ENCODE results near the gene CMIP.
"Not testable (repeated sequence)": the region's sequence is repeated elsewhere in the genome, so short reads cannot be mapped to it uniquely, and the experiment has no call there.

The CMIP gene

DNA sequence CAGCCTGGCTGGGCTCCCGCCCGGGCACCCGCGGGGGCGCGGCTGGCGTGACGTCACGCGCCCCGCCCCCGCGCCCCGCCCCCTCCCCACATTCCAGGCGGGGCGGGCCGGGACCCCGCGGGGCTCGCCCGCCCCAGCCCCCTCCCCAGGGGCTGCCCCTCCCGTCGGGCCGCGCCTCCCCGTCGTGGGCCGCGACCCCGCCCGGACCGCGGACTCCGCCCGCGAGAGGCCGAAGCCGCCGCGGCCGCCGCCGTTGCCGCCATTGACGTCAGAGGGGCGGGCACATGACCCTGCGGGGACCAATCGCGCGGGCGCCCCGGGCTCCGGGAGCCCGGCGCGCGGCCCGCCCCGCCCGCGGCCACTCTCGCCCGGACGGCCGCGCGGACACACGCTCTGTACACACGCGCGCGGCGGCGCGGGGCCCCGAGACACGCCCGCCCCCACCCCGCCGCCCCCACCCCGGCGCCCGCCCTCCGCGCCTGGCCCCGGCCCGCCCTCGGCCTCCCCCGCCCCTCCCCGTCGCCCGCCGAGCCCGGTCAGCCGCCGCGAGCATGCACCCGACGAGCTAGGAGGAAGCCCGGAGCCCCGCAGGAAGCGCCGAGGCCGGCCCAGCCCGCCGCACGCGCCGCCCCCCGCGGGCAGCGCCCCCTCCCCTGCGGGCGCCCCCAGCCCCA is at the start of gene CMIP:
CMIP (plus strand) TSS at position 361 of the 674 bp plus-strand sequence.
- peak; percentile 52 to 70 for DNase-seq (ENCODE audit: low read depth in 2 of 2)

DNA sequence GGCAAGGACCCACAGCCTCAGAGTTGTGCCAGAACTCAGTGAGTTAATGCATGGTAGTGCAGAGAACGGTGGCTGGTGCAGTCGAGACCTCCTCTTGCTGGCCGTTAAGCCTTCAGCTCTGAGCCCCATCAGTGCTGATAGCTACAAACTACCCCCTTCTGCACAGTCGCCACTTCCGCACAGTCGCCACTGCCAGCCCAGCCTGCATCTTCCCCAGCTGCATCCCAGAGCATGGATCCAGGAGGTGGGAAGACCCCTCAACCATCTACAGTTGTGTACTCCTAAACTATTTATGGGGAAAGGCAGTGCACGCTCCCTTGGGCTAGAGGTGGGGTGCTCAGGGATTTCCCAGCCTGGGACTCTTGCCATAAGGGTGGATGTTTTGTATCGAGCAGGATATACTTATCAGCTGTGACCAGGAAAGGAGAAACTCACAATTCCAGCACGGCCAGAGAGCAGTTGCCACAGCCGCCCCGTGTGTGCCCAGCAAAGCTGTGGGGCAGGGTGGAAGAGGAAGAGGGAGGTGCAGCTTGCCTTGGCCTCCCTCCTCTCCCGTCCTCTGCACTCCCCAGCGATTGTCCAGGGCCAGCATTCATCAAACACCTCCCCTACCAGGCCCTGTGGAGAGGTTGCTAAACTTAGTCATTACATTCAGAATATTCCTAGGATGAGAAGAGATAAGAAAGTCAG is 49.5 kb upstream of the CMIP start:
- DNase-seq (ENCODE audit: low read depth in 2 of 2) = no peak

DNA sequence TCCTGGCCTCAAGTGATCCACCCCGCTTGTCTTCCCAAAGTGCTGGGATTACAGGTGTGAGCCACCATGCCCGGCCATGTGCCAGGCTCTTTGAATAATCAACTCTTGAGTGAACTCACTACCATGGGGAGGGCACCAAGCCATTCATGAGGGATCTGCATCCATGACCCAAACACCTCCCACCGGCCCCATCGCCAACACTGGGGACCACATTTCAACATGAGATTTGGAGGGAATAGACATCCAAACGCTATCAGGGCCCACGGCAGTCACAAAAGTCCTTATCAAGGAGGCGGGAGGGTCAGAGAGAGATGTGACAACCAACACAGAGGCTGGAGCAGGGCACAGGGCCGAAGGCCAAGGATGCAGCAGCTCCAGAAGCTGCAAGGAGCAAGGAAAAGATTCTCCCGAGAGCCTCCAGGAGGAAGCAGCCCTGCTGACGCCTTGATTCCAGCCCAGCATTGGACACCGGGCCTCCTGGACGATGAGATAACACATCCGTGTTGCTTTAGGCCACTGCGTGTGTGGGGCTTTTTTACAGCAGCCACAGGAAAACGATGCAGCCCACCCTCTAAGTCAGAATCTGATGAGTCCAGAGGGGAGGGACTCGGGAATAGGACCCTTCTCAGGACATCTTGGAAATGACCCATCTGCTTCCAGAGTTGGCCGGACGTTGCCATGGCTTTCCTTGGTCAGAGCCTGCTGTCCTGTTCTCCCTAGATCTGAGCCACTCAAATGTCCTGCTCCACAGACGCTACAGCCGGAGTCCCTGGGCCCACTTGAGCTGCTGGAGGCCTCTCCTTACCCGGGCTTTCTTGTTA is 47.3 kb upstream of the CMIP start:
- no peak for DNase-seq (ENCODE audit: low read depth in 2 of 2)

DNA sequence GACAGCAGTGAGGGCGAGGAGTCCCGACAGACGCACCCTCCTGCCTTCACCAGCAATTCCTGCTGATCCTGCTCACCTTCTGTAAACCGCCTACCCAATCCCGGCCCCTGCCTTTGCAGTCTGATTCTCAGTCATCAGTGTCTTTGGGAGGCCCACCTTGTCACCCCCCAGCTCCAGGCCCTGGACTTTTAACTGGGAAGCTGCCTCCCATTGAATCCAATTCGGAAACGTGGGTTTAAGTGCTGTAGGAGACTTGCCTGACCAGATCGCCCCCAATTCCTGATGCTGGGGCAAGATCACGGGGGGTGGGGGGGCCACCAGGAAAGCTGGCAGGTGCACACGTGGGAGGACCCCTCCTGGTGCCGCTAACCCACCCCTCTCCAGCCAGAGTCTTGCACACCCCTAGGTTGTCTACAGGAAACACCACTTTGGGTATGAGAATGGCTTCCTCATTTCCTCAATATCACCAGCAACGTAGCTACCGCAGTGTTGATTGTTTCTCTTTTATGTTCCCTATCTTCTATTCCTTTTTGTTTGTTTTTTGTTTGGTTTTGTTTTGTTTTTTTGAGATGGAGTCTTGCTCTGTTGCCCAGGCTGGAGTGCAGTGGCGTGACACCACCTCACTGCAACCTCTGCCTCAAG is 46.6 kb upstream of the CMIP start:
- no peak for DNase-seq (ENCODE audit: low read depth in 2 of 2)

DNA sequence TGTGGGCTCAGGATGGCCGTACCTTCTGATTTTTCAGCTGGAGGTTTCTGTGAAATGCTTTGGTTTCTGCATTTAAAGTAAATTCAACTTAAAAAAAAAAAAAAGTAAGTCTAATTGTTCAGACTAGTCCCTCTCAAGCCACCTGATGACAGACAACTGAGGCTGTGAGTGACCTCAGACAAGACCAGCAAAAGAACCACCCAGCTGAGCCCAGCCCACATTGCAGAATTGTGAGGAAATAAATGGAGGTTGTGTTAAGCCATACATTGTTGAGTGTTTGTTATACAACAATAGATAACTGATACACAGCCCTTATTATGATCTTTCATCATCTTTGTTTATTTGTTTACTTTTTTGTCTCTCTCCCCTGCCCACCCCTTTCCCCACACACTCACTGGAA is 44.7 kb upstream of the CMIP start:
- no peak for DNase-seq (ENCODE audit: low read depth in 2 of 2)

DNA sequence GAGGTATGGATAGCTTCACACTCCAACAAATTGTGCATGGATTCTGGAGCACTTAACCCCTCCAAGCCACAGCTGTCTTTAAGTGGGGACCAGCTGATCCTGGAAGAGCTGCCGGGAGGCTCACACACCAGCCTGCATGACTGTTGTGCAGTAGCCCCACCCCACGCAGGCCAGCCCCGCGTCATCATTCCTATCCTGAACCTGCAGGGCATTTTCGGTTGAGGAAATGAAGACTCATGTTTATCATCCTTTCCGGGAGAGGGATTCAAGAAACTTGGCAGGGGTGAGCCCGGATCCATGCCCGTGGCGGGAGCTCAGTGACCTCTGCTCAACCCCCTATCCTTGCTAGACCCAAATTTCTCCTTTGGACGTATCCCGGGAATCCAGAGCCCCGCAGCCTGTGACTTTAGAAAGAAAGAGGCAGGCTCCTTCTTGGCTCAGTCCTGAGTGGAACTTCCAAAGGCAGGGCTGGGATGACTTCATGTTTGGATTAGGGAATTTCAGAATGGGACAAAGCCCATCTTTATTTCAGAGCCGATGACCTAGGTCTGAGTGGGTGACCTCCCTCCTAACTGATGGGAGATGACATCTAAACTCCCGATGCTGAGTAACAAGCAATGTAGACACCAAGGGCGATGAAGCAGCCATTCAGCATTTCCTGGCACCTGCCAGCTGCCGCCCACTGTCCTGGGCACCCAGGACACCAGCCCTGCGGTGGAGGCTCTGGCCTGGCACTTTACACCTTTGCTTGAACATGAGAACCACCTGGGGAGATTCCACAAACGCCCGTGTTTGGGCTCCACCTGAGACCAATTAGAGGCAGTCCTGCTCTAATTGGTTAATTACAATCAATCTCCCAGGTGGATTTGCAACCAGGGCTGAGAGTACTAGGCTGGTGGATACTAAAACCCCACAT is 43.3 kb upstream of the CMIP start:
- no peak for DNase-seq (ENCODE audit: low read depth in 2 of 2)

DNA sequence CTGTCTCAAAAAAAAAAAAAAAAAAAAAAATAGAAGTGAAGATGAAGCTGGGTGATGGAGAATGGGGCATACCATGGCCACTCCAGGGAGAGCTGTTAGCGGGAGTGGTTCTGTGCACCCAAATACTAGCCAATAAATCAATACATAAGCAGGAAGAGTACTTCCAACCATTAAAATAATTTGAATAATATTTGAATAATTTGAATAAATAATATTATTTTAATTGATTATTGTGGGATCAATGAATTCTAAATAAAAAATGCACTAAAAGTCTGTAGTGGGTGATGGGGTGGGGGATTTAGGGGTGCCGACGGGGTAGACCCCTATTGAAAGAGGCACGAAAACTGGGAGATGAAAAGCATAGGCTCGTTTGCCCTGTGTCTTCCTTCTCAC is 41.4 kb upstream of the CMIP start:
- no peak for DNase-seq (ENCODE audit: low read depth in 2 of 2)

DNA sequence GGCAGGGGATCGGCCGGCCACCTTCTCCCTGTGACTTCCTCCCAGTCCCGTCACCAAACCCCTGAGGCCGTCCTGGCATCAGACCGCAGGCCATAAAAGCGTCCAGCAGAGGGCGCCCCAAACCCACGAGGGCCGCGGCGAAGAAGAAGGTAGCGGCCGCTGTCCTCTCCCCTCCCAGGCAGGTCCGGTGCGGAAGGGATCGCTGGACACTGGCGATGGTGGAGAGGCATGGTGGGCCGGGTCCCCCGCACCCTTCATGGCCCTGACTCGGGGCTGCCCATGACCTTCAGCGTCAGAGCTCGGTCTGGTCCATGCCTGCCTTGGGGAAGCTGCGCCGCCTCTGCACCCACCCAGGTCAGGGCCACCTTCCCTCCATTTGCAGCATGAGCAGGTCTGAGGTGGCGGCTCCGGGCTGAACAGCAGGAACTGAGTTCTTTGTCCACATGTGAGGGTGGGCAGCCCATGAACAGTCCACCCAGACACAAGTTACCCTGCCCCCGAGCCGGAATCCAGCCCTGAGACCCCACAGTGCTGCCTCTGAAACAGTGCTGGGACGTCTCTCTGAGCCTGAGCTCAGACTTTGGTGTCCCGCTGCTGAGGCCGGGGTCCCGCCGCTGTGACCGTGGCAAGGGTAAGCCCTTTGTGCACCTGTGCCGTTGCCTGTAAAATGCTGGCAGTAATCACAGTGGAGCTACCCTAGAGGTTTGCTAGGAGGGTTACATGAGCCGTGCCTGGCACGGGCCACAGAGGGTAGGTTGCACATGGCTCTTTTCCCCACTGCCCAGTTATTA is 40.8 kb upstream of the CMIP start:
- peak; percentile 54 to 76 for DNase-seq (ENCODE audit: low read depth in 2 of 2)

DNA sequence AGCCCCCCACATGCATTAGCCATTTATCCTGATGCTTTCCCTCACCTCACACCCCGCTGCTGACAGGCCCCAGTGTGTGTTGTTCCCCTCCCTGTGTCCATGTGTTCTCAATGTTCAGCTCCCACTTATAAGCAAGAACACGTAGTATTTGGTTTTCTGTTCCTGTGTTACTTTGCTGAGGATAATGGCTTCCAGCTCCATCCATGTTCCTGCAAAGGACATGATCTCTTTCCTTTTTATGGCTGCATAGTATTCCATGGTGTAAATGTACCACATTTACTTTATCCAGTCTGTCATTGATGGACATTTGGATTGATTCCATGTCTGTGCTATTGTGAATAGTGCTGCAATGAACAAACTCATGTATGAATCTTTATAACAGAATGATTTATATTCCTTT is 39.6 kb upstream of the CMIP start:
- DNase-seq (ENCODE audit: low read depth in 2 of 2) = not testable (repeated sequence)

DNA sequence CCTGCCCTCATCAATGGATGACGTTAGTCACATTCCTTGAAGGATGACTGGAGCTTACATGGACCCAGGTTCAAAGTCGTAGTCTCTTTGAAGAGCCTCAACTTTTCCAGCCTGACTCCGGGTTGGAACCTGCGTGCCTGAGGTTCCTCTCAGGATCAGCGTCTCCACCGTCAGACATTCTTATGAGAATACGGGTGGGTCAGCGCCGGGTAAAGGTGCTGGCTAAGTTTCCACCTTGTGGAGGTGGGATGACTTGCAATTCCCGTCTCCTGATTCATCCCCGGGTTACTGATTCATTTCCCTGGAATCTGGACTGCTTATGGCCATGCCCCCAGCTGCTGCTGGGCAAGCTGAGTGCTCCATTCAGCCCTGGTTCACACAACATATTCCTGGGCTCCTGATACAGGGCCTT is 38.9 kb upstream of the CMIP start:
- DNase-seq (ENCODE audit: low read depth in 2 of 2) = no peak

DNA sequence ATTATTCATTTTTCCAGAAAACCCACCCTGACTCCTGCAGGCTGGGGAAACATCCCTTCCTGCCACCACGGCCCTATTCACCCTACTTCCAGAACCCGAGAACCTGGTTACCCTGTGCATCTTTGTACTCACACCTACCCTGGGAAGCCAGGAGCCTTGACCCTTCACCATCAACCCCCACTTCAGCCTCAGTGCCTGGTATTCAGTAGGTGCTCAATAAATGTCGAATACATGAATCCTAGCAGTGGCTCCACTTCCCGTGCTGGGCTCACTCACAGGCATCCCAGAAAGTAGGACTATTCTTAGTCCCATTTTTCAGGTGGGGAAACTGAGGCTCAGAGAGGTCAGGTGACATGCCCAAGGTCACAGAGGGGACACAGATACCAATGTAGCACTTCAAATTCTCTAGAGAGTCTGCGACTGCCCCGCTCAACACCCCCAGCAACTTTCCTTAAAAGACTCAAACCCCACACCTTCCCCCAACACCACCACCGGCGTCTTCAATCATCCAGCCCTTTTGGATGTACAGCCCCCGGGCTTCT is 36.1 kb upstream of the CMIP start:
- no peak for DNase-seq (ENCODE audit: low read depth in 2 of 2)

DNA sequence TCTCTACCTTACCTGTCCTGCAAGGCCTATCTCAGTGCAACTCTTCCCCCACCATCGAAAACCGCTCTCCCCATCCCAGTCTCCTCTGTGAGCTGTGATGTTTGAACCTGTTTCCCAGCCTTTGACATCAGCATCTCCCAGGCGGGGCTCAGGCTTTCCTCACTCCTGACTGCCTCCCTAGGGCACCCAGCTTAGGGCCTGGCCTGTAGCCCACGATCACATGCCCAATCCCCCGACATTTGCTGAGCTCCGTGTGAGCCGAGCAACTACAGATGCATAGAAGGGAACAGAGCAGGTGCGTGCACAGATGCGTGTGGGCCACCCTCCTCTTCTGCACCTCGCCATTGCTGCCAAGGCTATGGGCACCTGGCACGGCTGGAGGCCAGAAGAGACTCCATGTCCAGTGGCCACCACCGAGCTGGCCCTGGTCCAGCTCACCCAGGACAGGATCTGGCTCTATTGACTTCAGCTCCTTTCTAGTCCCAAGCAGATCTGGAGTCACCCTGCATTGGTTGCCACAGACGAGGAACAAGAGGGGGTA is 35.5 kb upstream of the CMIP start:
- DNase-seq (ENCODE audit: low read depth in 2 of 2) = no peak

DNA sequence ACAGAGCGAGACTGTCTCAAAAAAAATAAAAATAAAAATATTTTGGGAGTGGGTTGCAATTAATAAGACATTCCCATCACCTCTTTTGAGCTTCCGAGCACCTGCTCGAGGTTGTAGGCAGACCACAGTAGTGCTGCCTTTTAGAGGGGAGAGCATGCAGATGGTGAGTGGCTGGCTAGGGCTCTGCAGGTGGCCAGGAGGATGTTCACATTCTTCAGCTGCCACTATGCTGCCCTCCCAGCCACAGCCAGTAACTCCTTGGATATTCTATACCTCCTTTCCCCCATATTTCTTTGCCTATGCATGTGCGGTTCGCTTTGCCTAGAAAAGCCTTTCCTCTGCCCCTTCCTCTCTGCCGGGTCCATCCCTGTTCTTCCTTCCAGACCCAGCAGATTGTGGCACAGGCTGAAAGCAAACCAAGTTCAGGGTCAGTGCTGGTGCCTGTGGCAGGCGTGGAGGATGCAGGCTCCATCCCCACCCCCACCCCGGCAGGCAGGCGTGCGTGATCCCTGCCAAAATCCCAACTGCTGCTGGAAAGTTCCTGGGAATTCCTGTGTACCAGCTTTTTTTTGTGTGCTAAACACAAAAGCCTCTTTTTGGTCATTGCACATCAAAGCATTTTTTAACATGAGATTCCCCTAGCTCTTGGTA is 33.8 kb upstream of the CMIP start:
- no peak for DNase-seq (ENCODE audit: low read depth in 2 of 2)

DNA sequence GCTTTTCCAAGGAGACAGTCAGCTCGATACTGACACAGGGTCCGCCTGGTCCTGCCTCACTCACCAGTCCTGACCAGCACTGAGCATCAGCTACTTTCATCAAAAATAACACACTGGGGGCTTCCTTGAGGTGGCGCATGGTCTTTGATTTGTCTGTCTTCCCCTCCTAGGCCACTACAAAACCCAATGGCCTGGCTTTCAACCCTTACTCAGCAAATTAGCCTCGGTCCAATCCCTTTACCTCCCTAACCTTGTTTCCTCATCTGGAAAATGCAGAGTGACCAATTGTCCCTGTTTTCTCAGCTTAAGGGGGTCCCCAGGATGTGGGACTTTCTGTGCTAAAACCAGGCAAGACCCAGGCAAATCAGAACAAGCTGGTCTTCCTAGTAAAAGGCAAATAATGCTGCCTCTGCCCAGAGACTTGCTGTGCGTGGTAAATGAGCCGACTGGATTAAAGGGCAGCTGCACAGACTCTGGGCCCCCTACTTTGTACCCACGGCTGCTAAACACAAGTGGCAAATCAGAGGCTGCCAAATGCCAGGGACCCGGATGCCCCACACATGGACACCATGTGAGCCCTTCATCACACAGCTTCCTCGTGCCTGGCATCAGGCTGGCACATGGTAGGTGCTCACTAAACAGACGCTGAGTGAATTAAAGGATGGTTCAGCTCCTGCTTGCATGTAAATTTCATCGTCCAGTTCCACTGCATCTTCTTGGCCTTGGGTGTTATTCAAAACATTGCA is 31.2 kb upstream of the CMIP start:
- no peak for DNase-seq (ENCODE audit: low read depth in 2 of 2)

DNA sequence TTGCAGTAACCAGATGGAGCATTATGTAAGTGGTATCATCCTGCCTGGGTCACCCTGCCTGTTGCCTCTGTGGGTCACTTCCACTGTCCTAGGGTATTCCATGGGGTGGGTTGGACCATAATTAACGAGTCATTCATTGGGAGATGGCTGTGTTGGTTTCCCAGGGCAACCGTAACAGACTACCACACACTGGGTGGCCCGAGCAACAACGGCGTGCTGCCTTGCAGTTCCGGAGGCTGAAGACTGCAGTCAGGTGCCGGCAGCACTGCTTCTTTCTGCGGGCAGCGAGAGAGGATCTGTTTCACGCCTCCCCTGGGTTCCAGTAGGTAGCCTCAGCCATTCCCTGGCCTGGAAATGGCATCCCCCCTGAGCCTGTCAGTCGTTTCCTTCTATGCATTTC is 28.9 kb upstream of the CMIP start:
- no peak for DNase-seq (ENCODE audit: low read depth in 2 of 2)

DNA sequence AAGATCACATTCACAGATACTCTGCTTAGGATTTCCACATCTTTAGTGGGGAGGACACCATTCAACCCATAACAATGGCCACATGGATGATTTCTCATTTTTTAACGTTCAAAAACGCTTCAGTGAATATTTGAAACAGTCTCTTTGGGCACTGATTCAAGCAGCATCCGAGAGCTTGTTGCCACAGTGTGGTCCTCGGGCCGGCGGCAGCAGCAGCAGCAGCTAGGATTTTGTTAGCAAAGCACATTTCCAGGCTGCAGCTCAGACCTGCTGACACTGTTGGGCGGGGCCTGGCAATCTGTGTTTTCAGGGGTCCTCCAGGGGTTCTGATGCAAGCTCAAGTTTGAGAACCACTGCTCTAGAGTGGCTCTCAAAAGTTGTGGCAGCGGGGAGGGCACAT is 27.9 kb upstream of the CMIP start:
- DNase-seq (ENCODE audit: low read depth in 2 of 2) = no peak

DNA sequence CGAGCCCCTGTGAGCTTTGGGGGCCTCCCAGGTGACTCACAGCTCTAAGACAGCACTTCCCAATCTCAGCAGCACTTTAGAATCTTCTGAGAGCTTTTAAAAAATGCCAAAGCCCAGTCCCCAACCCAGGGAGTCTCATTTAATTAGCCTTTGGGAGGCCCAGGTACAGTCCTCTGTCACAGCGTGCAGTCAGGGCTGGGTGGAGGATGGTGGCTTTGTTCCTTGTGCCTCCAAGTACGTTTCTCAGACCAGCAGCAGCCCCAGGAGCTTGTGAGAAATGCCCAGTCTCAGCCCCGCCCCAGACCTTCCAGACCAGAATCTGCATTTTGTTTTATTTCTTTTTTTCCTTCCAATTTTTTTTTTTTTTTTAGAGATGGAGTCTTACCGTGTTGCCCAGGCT is 27.4 kb upstream of the CMIP start:
- no peak for DNase-seq (ENCODE audit: low read depth in 2 of 2)

DNA sequence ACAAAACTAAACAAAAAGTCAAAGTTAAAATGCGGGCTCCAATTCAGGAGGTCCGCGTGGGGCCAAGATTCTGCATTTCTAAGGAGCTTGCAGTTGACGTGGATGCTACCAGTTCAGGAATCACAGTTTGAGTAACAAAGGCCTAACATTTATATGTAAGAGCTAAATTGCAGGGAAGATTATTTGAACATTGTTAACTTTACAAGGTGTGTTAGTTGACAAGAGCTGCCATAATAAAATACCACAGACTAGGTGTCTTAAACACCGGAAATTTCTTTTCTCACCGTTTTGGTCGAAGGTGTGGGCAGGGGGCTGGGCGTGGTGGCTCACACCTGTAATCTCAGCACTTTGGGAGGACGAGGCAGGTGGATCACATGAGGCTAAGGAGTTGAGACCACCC is 24.8 kb upstream of the CMIP start:
- DNase-seq (ENCODE audit: low read depth in 2 of 2) = no peak

DNA sequence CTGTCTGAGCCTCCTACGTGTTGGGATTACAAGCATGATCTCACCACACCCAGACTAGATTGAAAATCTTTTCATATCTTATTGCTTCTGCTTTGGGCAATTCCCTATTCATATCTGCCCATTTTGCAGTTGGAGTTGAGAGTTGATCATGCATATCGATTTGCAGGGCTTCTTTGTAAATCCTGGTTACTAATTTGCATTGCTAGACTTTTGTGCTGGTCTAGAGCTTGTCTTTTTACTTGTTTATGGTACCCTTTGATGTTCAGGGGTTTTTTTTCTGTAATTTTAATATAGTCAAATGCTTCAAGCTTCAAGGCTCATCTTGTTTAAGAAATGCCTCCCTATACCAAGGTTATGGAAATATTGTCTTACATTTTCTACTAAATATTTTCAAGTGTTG is 23.5 kb upstream of the CMIP start:
- DNase-seq (ENCODE audit: low read depth in 2 of 2) = no peak
